GM12873 (cell line): ENCODE results near the gene ADAMTSL2.

Source experiments
- CTCF ChIP-seq: IDR thresholded peaks from 2 replicates; pipeline ENCODE4 v1.5.1; 2012; ENCODE audit warnings: low read depth, mild to moderate bottlenecking, moderate library complexity, low read length, control low read depth; ENCODE audit not compliant: insufficient read depth; ENCODE audit errors: missing control alignments

Gene ADAMTSL2

GRCh38 chr9:133521122-133522072 is 13.1 kb upstream of the ADAMTSL2 start:
- no peak for TF ChIP-seq CTCF

- no peak for TF ChIP-seq CTCF
Observed at GRCh38 chr9:133522073-133522910, 12.2 kb upstream of the ADAMTSL2 start.

GRCh38 chr9:133523106-133523505 is 11.4 kb upstream of the ADAMTSL2 start:
- no peak for TF ChIP-seq CTCF

- no peak for TF ChIP-seq CTCF
Observed at GRCh38 chr9:133524146-133524545, 10.4 kb upstream of the ADAMTSL2 start.

- TF ChIP-seq CTCF: no peak
Observed at GRCh38 chr9:133524679-133525228, 9.8 kb upstream of the ADAMTSL2 start, which contains the start of gene MYMK. Gene MYMK, minus strand, starts transcription at chr9:133524959. Its CDS starts 115 bp downstream, at chr9:133524844.

GRCh38 chr9:133525677-133526076 is 8.8 kb upstream of the ADAMTSL2 start:
- TF ChIP-seq CTCF: no peak
